Stimulated activated CD8-positive, alpha-beta memory T cell treated with anti-CD3 and anti-CD28 coated beads, Interleukin-2, amount 100 ng/mL, for 48 hours (primary cell): ENCODE results near the gene TEX19.
"Not testable (repeated sequence)": the region's sequence is repeated elsewhere in the genome, so short reads cannot be mapped to it uniquely, and the experiment has no call there.

ENCODE experiments used
- DNase-seq, 2 donors: peaks; one replicate each; pipeline ENCODE4 v3.0.0-alpha.2; 2020; ENCODE audit warnings: low read depth in 2 of 2

The TEX19 gene

DNA sequence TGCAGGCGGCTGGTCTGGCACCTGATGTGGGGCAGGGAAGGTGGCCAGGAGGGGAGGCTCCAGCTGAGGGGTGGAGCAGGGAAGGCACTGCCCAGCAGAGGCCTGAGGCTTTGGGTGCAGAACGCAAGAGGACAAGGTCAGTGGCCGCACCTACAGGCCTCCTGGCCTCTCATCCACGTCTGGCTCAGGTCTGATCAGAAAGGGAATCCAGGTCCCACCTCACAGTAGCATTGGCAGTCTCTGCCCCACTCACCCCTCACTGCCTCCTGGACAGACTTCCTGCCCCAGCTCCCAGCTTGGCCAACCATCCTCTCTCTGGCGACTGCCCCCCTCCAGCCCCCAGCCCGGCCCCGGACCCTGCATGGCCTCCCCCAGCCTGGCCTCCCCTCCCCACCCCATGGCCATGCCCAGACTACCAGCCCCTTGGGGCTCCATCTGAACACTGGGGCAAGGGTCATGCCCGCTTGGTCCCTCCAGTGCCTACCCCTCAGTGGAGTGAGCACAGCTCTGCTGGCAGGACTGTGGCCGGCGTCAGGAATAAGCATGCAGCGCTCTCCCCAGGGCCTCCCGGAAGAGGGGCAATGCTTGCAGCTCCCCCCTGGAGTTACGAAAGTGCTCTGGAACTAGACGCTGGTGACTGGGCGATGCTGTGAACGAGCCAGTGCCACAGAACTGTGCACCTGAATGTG, 17.1 kb downstream of the TEX19 start:
- DNase-seq, result no peak

DNA sequence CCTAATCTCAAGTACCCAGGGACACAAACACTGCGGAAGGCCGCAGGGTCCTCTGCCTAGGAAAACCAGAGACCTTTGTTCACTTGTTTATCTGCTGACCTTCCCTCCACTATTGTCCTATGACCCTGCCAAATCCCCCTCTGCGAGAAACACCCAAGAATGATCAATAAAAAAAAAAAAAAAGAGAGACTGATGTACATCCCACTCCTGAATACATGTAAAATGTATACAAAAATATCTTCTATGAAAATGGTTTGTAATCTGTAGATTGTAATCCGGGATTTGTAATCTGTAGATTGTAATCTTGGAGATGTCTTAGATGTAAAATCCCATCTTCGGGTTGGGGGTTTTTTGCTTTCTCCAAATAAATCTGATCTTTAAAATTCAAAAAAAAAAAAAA, 18.2 kb downstream of the TEX19 start:
- not testable (repeated sequence) for DNase-seq

- no peak for DNase-seq
Measured at GRCh38 chr17:82377924-82378740, 19.1 kb downstream of the TEX19 start.

DNA sequence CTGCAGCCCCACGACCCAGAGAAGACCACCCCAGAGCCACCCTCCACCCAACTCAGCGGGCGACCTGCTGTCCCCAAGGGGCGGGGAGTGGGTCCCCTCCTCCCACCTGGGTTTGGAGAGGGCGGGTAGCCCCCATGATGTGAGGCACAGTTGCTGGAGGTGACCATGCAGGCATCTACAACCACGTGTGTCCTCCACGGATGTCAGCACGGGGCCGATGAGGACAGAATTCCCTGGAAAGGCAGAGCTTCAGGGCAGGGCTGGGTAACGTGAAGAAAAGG, 19.6 kb downstream of the TEX19 start:
- no peak for DNase-seq

DNA sequence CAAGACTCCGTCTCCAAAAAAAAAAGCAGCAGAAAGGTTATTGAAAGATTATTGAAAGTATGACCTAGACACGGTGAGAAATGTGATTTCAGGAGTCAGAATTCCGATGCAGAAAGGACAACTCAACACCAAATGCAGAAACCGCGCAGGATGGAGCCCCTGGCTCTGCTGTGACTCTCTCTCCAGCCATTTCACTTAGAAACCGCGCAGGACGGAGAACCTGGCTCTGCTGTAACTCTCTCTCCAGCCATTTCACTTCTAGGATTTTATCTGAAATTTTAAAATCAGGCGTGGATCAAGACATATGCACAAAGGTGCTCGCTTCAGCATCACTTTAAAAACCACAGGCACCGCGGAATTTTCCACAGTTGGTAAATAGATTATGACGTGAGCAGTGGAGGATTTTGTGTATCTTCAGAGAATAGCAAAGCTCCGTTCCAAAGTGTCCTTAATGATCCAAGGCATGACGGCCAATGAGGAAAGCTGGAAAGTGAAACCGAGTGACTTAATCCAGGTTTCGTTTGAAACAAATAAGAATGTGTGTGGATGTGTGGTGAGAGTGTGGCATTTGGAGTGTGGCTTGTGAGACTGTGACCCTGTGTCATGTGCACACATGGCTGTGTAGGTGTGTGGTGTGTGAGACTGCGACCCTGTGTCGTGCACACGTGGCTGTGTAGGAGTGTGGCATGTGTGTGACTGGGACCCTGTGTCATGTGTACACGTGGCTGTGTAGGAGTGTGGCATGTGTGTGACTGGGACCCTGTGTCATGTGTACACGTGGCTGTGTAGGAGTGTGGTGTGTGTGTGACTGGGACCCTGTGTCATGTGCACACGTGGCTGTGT, 22.0 kb downstream of the TEX19 start:
- DNase-seq, result no peak

DNA sequence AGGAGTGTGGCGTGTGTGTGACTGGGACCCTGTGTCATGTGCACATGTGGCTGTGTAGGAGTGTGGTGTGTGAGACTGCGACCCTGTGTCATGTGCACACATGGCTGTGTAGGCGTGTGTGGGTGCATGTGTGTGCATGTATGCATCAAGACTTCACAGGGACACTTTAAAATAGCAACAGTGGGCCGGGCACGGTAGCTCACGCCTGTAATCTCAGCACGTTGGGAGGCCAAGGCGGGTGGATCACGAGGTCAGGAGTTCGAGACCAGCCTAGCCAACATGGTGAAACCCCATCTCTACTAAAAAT, 22.6 kb downstream of the TEX19 start:
- not testable (repeated sequence) for DNase-seq

DNA sequence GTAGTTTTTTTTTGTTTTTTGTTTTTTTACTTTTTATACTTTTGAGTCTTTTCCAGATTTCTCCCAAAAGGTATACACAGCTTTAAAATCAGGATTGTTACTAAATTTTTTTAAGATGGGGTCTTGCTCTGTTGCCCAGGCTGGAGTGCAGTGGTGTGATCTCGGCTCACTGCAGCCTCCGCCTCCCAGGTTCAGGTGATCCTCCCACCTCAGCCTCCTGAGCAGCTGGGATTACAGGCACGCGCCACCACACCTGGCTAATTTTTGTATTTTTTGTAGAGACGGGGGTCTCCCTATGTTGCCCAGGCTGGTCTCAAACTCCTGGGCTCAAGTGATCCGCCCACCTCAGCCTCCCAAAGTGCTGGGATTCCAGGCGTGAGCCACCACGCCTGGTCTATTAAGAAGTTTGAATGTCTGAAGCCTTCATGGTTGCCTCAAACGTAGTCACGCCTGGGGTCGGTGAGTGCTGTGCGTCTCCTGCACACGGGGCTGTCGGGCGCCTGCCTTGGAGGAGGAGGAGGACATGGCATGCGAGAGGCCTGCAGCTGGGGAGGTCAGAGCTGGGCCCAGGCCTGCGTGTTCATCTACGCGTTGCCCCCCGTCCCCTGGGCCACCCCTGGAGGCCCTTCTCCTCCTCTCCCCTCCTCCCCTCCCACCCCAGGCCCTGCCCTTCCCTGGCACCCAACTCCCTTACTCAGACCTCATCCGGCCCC, 23.3 kb downstream of the TEX19 start:
- DNase-seq, result not testable (repeated sequence)

DNA sequence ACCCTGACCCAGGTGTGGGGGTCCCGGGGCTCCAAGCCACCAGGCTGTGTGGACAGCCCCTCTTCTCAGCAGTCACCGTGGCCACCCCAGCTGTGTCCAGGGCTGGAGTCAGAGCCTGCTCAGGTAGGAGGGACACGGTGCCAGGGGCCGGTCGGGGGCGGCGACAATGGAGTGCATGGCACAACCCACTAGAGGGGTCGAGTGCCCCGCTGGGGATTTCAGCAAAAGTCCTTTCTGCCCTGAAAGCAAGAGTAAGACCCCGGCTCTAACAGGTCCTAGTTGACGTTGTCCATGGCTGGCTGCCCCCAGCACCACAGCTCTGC, 23.8 kb downstream of the TEX19 start:
- no peak for DNase-seq

GRCh38 chr17:82383411-82383810, 24.4 kb downstream of the TEX19 start:
- DNase-seq, result no peak

GRCh38 chr17:82384051-82384729, 25.1 kb downstream of the TEX19 start:
- DNase-seq, result no peak

DNA sequence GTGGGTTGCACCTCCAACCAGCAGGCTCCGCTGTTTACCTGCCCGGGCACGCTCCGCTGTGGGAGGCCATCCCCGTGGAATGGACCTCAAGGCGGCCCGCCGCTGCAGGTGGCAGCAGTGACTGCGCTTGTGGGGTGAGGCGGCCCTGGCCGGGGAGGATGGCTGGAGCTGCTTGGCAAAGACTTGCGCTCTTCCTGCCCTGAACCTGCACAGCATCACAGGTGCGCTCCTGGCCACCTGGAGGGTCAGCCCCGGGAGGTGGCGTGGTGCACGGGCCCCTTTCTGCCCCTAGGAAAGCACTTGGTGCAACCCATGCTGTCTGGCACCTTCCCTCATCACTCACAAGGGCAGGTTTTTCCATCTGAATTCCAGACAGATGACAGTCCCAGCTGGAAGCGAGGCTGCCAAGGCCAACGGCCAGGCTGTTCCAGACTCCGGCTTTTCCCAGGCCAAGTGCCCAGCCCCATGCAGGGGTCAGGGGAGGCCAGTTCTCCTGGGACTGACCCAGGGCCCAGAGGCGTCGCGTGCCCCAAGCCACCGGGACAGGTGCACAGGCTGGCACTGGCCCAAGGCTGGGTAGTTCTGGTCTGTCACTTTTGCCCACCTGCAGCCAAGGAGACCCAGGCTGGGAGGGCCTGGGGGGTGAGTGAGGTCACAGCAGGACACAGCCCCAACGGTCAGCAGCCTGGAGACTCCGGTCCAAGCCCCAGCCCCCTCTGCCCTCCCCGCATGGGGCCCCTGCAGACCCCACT, 25.9 kb downstream of the TEX19 start:
- DNase-seq, result no peak

GRCh38 chr17:82385559-82386254, 26.7 kb downstream of the TEX19 start:
- no peak for DNase-seq

GRCh38 chr17:82386255-82386831, 27.3 kb downstream of the TEX19 start:
- DNase-seq, result no peak

DNA sequence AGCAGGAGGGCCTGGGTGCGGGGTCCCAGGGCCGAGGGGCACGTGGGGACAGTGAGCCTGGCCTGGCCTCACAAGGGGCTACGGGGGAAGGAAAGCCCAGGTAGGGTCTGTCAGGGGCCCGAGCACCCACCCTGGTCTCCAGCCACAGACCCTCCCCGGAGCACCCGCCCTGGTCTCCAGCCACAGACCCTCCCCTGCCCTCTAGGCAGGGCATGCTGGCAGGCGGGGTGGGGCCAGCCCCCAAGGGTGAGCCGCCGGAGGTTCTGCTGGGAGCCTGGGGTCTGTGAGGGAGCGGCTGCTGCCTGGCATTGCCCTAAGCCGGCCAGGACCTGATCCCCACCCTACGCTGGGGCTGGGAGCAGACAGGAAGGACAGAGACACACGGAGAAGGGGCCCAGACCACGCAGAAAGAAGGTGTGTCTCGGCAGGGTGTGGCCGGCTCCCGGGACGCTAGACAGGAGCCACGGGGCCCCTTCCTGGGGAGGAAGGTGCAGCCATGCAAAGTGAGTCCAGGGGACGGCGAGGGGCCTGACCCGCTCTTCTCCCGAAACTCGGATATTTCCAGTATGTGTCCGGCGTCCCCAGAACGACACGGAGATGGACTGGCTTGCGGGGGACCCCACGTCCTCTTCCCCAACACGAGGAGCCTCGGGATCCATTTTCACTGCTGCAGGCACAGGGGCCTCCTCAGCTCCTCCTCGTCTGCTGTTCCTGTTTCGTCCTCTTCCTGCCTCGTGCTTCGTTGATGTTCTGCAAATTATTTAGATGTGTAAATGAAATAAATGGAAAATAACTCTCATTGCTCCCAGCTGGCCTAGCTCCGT, 28.0 kb downstream of the TEX19 start:
- DNase-seq, result no peak

GRCh38 chr17:82387705-82388106, 28.7 kb downstream of the TEX19 start:
- DNase-seq, result no peak

DNA sequence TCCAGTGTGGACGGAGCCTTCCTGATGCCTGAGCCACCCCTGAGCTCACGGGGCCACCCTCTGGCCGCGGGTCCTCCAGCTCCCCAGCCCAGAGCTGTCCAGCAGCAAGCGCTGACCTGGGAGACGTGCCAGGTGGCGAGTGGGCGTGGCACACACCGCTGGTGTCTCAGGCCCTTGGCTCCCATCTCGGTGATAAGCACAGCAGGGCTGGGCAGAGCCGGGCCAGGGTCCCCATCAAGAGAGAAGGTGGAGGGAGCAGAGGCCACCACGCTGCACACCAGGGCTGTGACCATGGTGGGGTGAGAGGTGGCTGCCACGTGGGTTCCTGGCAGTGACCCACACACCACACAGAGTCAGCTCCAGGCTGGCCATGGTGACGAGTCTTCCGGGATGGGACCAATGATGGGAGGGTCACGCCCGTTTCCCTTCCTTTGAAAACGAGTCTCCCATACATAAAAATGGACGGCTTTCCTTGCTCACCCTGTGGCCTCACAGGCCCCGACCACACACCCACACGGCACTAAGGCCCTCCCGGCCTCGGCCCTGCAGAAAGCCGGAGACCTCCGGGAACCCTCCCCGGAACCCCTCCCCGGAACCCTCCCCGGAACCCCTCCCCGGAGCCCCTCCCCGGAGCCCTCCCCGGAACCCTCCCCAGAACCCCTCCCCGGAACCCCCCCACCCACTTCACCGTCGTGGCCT, 29.3 kb downstream of the TEX19 start:
- no peak for DNase-seq

GRCh38 chr17:82388922-82389283, 29.9 kb downstream of the TEX19 start:
- DNase-seq, result no peak

GRCh38 chr17:82389379-82389778, 30.3 kb downstream of the TEX19 start:
- no peak for DNase-seq
